Activated CD4-positive, alpha-beta memory T cell treated with anti-CD3 and anti-CD28 coated beads, Interleukin-2, amount 10 ng/mL, durations not matched to agents 7 days and 5 days (primary cell): ENCODE measurements around the gene PLD5. TPM values are rescaled to one million over a fixed set of nuclear protein-coding genes. Genes with fewer than 3 reads are reported as not detected.

Source experiments
- CTCF ChIA-PET: fragments of 350-600 bp; sonication (Branson Sonifier 250); formaldehyde crosslinking; loops from one replicate; lab custom pipeline; 2021; ENCODE audit warnings: antibody characterized with exemption, inconsistent platforms; lab: Charles Lee
- POLR2A ChIA-PET: fragments of 350-600 bp; sonication (Branson Sonifier 250); formaldehyde crosslinking; loops from one replicate; lab custom pipeline; 2021; ENCODE audit warnings: antibody characterized with exemption; lab: Charles Lee
- DNase-seq: peaks from one replicate; pipeline ENCODE4 v3.0.0-alpha.2; 2020
- H3K27ac Mint-ChIP-seq: one replicate; pipeline ENCODE4 v1.8.0; 2021; ENCODE audit warnings: mild to moderate bottlenecking, mixed read lengths
- H3K27me3 Mint-ChIP-seq: one replicate; pipeline ENCODE4 v1.8.0; 2021; ENCODE audit warnings: mixed read lengths
- H3K36me3 Mint-ChIP-seq: one replicate; pipeline ENCODE4 v1.8.0; 2021; ENCODE audit warnings: low read depth, mixed read lengths
- H3K4me1 Mint-ChIP-seq: one replicate; pipeline ENCODE4 v1.8.0; 2021; ENCODE audit warnings: mixed read lengths
- H3K4me3 Mint-ChIP-seq: one replicate; pipeline ENCODE4 v1.8.0; 2021; ENCODE audit warnings: mild to moderate bottlenecking, mixed read lengths
- H3K9me3 Mint-ChIP-seq: one replicate; pipeline ENCODE4 v1.8.0; 2021; ENCODE audit warnings: mixed read lengths
- total RNA-seq, 2 experiments: library from RNA; stranded (reverse); gene quantifications; one replicate each; pipeline ENCODE4 v1.2.3, GENCODE V29; 2021

Gene PLD5
- total RNA-seq, 2 experiments from 2014 or later: not detected

GRCh38 chr1:242430956-242431355, 93.5 kb downstream of the PLD5 start:
- no peak for DNase-seq
- Mint-ChIP-seq H3K4me3 (no peak overlapping the region), H3K27me3 (no peaks in the 10 kb centered on the region), H3K4me1 (no peaks in the 10 kb centered on the region), H3K9me3 (no peaks in the 10 kb centered on the region), H3K27ac (no peak overlapping the region), H3K36me3 (no peaks in the 10 kb centered on the region)
- ChIA-PET POLR2A (no interaction called here), CTCF (no interaction called here)

- no peaks in the 10 kb centered on the region for H3K4me1 Mint-ChIP-seq
- POLR2A ChIA-PET: no interaction called here
- CTCF ChIA-PET: interaction anchor here (0.5 to 0.6 kb wide), 2 partner anchors 214 to 410 kb away, joined by 3 to 4 read pairs; no protein-coding TSS in a partner anchor
- no peaks in the 10 kb centered on the region for H3K36me3 Mint-ChIP-seq
- H3K27ac Mint-ChIP-seq: no peak overlapping the region
- no peak for DNase-seq
- no peaks in the 10 kb centered on the region for H3K27me3 Mint-ChIP-seq
- no peaks in the 10 kb centered on the region for H3K9me3 Mint-ChIP-seq
- H3K4me3 Mint-ChIP-seq: no peak overlapping the region
Measured at GRCh38 chr1:242428399-242429190, 95.9 kb downstream of the PLD5 start.

- CTCF ChIA-PET: no interaction called here
- POLR2A ChIA-PET: no interaction called here
- no peaks in the 10 kb centered on the region for H3K9me3 Mint-ChIP-seq
- no peak overlapping the region for H3K27ac Mint-ChIP-seq
- no peaks in the 10 kb centered on the region for H3K36me3 Mint-ChIP-seq
- no peaks in the 10 kb centered on the region for H3K4me1 Mint-ChIP-seq
- no peaks in the 10 kb centered on the region for H3K27me3 Mint-ChIP-seq
- DNase-seq: no peak
- H3K4me3 Mint-ChIP-seq: no peak overlapping the region
Measured at GRCh38 chr1:242427519-242427918, 97.0 kb downstream of the PLD5 start.

GRCh38 chr1:242426271-242426905, 98.1 kb downstream of the PLD5 start:
- DNase-seq: no peak
- Mint-ChIP-seq H3K4me3 (no peak overlapping the region), H3K9me3 (no peaks in the 10 kb centered on the region), H3K4me1 (no peaks in the 10 kb centered on the region), H3K36me3 (no peaks in the 10 kb centered on the region), H3K27ac (no peak overlapping the region), H3K27me3 (no peaks in the 10 kb centered on the region)
- POLR2A ChIA-PET: no interaction called here
- CTCF ChIA-PET: no interaction called here

GRCh38 chr1:242425232-242425631, 99.3 kb downstream of the PLD5 start:
- no peak overlapping the region for H3K4me3 Mint-ChIP-seq
- no peaks in the 10 kb centered on the region for H3K36me3 Mint-ChIP-seq
- no peaks in the 10 kb centered on the region for H3K9me3 Mint-ChIP-seq
- no peak for DNase-seq
- ChIA-PET POLR2A (no interaction called here), CTCF (no interaction called here)
- H3K4me1 Mint-ChIP-seq: no peaks in the 10 kb centered on the region
- no peak overlapping the region for H3K27ac Mint-ChIP-seq
- H3K27me3 Mint-ChIP-seq: no peaks in the 10 kb centered on the region

GRCh38 chr1:242416657-242417056, 107.8 kb downstream of the PLD5 start:
- H3K9me3 Mint-ChIP-seq: no peaks in the 10 kb centered on the region
- no peak overlapping the region for H3K4me3 Mint-ChIP-seq
- CTCF ChIA-PET: no interaction called here
- H3K27me3 Mint-ChIP-seq: no peaks in the 10 kb centered on the region
- no peak for DNase-seq
- H3K36me3 Mint-ChIP-seq: no peaks in the 10 kb centered on the region
- POLR2A ChIA-PET: no interaction called here
- no peaks in the 10 kb centered on the region for H3K4me1 Mint-ChIP-seq
- H3K27ac Mint-ChIP-seq: no peak overlapping the region

- ChIA-PET POLR2A (no interaction called here), CTCF (no interaction called here)
- DNase-seq: no peak
- Mint-ChIP-seq H3K36me3 (no peaks in the 10 kb centered on the region), H3K9me3 (peaks cover 2% of the 10 kb centered on the region), H3K4me1 (no peaks in the 10 kb centered on the region), H3K27me3 (no peaks in the 10 kb centered on the region), H3K27ac (no peak overlapping the region), H3K4me3 (no peak overlapping the region)
Measured at GRCh38 chr1:242412921-242413320, 111.6 kb downstream of the PLD5 start.

GRCh38 chr1:242411901-242412300, 112.6 kb downstream of the PLD5 start:
- no peak for DNase-seq
- H3K4me3 Mint-ChIP-seq: no peak overlapping the region
- H3K36me3 Mint-ChIP-seq: no peaks in the 10 kb centered on the region
- no peak overlapping the region for H3K27ac Mint-ChIP-seq
- peaks cover 2% of the 10 kb centered on the region for H3K9me3 Mint-ChIP-seq
- H3K4me1 Mint-ChIP-seq: no peaks in the 10 kb centered on the region
- H3K27me3 Mint-ChIP-seq: no peaks in the 10 kb centered on the region
- POLR2A ChIA-PET: no interaction called here
- CTCF ChIA-PET: no interaction called here

GRCh38 chr1:242405947-242406346, 118.5 kb downstream of the PLD5 start:
- H3K27me3 Mint-ChIP-seq: no peaks in the 10 kb centered on the region
- peaks cover 5% of the 10 kb centered on the region for H3K9me3 Mint-ChIP-seq
- H3K36me3 Mint-ChIP-seq: no peaks in the 10 kb centered on the region
- DNase-seq: no peak
- H3K27ac Mint-ChIP-seq: no peak overlapping the region
- H3K4me3 Mint-ChIP-seq: no peak overlapping the region
- no peaks in the 10 kb centered on the region for H3K4me1 Mint-ChIP-seq
- ChIA-PET POLR2A (no interaction called here), CTCF (no interaction called here)

- ChIA-PET POLR2A (no interaction called here), CTCF (no interaction called here)
- Mint-ChIP-seq H3K9me3 (peaks cover 5% of the 10 kb centered on the region), H3K27me3 (no peaks in the 10 kb centered on the region), H3K4me1 (no peaks in the 10 kb centered on the region), H3K4me3 (no peak overlapping the region), H3K36me3 (no peaks in the 10 kb centered on the region), H3K27ac (no peak overlapping the region)
- no peak for DNase-seq
Measured at GRCh38 chr1:242404296-242404695, 120.2 kb downstream of the PLD5 start.

GRCh38 chr1:242402956-242403355, 121.5 kb downstream of the PLD5 start:
- peaks cover 3% of the 10 kb centered on the region for H3K9me3 Mint-ChIP-seq
- no peaks in the 10 kb centered on the region for H3K27me3 Mint-ChIP-seq
- POLR2A ChIA-PET: no interaction called here
- no peak overlapping the region for H3K27ac Mint-ChIP-seq
- CTCF ChIA-PET: no interaction called here
- no peak for DNase-seq
- H3K4me3 Mint-ChIP-seq: no peak overlapping the region
- no peaks in the 10 kb centered on the region for H3K36me3 Mint-ChIP-seq
- no peaks in the 10 kb centered on the region for H3K4me1 Mint-ChIP-seq

GRCh38 chr1:242401937-242402336, 122.6 kb downstream of the PLD5 start:
- ChIA-PET CTCF (no interaction called here), POLR2A (no interaction called here)
- Mint-ChIP-seq H3K9me3 (peaks cover 3% of the 10 kb centered on the region), H3K4me3 (no peak overlapping the region), H3K27me3 (no peaks in the 10 kb centered on the region), H3K4me1 (no peaks in the 10 kb centered on the region), H3K36me3 (no peaks in the 10 kb centered on the region), H3K27ac (no peak overlapping the region)
- no peak for DNase-seq

- no peaks in the 10 kb centered on the region for H3K27me3 Mint-ChIP-seq
- H3K4me1 Mint-ChIP-seq: no peaks in the 10 kb centered on the region
- no peak for DNase-seq
- ChIA-PET POLR2A (no interaction called here), CTCF (no interaction called here)
- H3K4me3 Mint-ChIP-seq: no peak overlapping the region
- H3K27ac Mint-ChIP-seq: no peak overlapping the region
- H3K36me3 Mint-ChIP-seq: no peaks in the 10 kb centered on the region
- H3K9me3 Mint-ChIP-seq: no peaks in the 10 kb centered on the region
Measured at GRCh38 chr1:242398351-242398750, 126.1 kb downstream of the PLD5 start.

- Mint-ChIP-seq H3K36me3 (no peaks in the 10 kb centered on the region), H3K27ac (no peak overlapping the region), H3K4me1 (no peaks in the 10 kb centered on the region), H3K4me3 (no peak overlapping the region), H3K27me3 (no peaks in the 10 kb centered on the region), H3K9me3 (peaks cover 5% of the 10 kb centered on the region)
- ChIA-PET POLR2A (no interaction called here), CTCF (no interaction called here)
- DNase-seq: no peak
Measured at GRCh38 chr1:242391896-242392295, 132.6 kb downstream of the PLD5 start.
